RWPE2 (cell line): ENCODE results near the gene NWD2.

Source experiments
- ATAC-seq: fragments of 200-7000 bp; cut with Tn5 transposase; 3 replicates; pipeline ENCODE4 v1.9.1; 2021; ENCODE audit warnings: low read depth
- DNase-seq: peaks from one replicate; pipeline ENCODE4 v3.0.0-alpha.2; 2020; ENCODE audit warnings: low spot score
- H3K27ac ChIP-seq: fragments of 450-650 bp; 2 replicates; pipeline ENCODE4 v1.5.1; 2017; ENCODE audit warnings: mild to moderate bottlenecking; ENCODE audit not compliant: poor library complexity, severe bottlenecking
- H3K27me3 ChIP-seq: fragments of 250-450 bp; sonication (Bioruptor Pico); 2 replicates; pipeline ENCODE4 v1.5.1; 2021; ENCODE audit warnings: mild to moderate bottlenecking, moderate library complexity; ENCODE audit not compliant: insufficient read depth, poor library complexity, severe bottlenecking
- H3K36me3 ChIP-seq: fragments of 250-450 bp; sonication (Bioruptor Pico); 2 replicates; pipeline ENCODE4 v1.5.1; 2020; ENCODE audit warnings: low read depth, mild to moderate bottlenecking, moderate library complexity
- H3K4me1 ChIP-seq: fragments of 250-450 bp; sonication (Bioruptor Pico); 2 replicates; pipeline ENCODE4 v1.5.1; 2021; ENCODE audit warnings: mild to moderate bottlenecking, moderate library complexity; ENCODE audit not compliant: insufficient read depth, poor library complexity, severe bottlenecking
- H3K4me3 ChIP-seq: fragments of 250-450 bp; sonication (Bioruptor Pico); 2 replicates; pipeline ENCODE4 v1.5.1; 2021; ENCODE audit warnings: mild to moderate bottlenecking, moderate library complexity; ENCODE audit not compliant: severe bottlenecking
- H3K9me3 ChIP-seq: fragments of 250-450 bp; sonication (Bioruptor Pico); 2 replicates; pipeline ENCODE4 v1.5.1; 2021; ENCODE audit warnings: mild to moderate bottlenecking, moderate library complexity; ENCODE audit not compliant: severe bottlenecking
- CTCF ChIP-seq: fragments of 450-650 bp; IDR thresholded peaks from one replicate; pipeline ENCODE4 v1.5.1; 2017; ENCODE audit warnings: mild to moderate bottlenecking, moderate library complexity; ENCODE audit not compliant: poor library complexity, severe bottlenecking

NWD2 gene

DNA sequence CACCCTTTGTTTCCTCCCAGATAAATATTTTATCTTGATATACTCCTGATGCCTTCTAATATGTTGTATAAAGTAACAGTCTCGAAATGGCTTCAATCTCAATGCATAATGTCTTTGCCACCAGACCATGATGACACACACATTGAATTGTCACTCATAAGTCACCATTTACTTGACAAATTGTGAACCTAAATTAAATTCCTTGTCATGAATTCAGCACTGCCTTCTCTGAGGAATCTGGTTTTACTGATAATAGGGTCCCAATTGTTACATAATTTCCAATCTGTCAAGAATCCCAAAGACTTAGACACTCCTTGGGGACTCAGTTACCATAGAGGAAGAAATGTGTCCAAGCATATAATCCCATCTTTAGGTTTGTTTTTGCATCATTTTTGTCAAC is 82.3 kb downstream of the NWD2 start:
- H3K36me3 ChIP-seq: no peaks in the 10 kb centered on the region
- no peak for DNase-seq
- no peak overlapping the region for H3K4me3 ChIP-seq
- H3K4me1 ChIP-seq: no peaks in the 10 kb centered on the region
- no peak for ATAC-seq
- H3K27ac ChIP-seq: no peak overlapping the region
- no peaks in the 10 kb centered on the region for H3K27me3 ChIP-seq
- no peaks in the 10 kb centered on the region for H3K9me3 ChIP-seq
- TF ChIP-seq CTCF: no peak

DNA sequence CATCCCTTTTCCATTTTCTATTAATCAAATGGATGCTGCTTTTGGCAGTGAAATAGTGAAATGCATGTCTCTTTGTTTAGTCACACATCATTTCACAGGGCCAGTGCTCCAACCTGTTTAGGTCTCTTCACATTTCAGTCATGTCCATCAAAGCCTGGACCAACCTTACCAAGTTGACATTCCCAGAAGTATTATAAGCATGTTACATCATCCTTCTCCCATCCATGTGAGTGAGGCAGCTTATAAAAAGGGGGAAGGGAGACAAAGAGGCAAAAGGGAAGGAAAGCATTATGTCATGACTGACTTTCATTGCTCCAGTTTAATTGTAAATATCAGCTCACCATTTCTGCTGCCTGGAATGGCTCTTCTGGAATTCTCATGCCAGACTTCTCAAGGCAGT is 94.4 kb downstream of the NWD2 start:
- TF ChIP-seq CTCF: no peak
- H3K27ac ChIP-seq: no peak overlapping the region
- no peaks in the 10 kb centered on the region for H3K36me3 ChIP-seq
- H3K4me1 ChIP-seq: no peaks in the 10 kb centered on the region
- ATAC-seq: no peak
- H3K4me3 ChIP-seq: no peak overlapping the region
- DNase-seq: no peak
- no peaks in the 10 kb centered on the region for H3K9me3 ChIP-seq
- H3K27me3 ChIP-seq: no peaks in the 10 kb centered on the region

GRCh38 chr4:37358748-37359147 is 114.2 kb downstream of the NWD2 start:
- Histone ChIP-seq H3K9me3 (no peaks in the 10 kb centered on the region), H3K4me3 (no peak overlapping the region)
- ATAC-seq: no peak

DNA sequence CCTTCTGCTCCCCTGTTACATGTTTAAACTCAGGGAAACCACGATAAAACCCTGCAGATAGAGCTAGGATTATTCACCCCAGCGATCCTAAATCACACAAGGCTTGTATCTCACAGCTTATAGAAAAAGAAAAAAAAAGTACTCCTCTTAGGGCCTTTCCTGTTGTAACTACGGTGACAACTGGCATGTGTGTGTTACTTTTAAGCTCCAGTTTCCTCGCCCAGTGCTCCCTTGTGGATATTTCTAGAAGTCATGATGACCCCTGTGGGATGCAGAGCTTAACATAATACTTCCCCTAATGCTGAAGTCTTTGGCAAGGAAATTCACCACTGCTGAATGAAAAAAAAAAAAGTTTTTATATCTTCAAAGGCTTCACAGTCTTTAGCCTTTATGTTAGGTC is 114.7 kb downstream of the NWD2 start:
- H3K36me3 ChIP-seq: no peaks in the 10 kb centered on the region
- no peak for TF ChIP-seq CTCF
- no peak for ATAC-seq
- no peak for DNase-seq
- H3K27ac ChIP-seq: no peak overlapping the region
- no peak overlapping the region for H3K4me3 ChIP-seq
- H3K27me3 ChIP-seq: no peaks in the 10 kb centered on the region
- no peaks in the 10 kb centered on the region for H3K9me3 ChIP-seq
- H3K4me1 ChIP-seq: no peaks in the 10 kb centered on the region

More at GRCh38 chr4:37358748-37359147, 114.2 kb downstream of the NWD2 start:
- no peak for TF ChIP-seq CTCF
- Histone ChIP-seq H3K36me3 (no peaks in the 10 kb centered on the region), H3K4me1 (no peaks in the 10 kb centered on the region), H3K27me3 (no peaks in the 10 kb centered on the region), H3K27ac (no peak overlapping the region)
- DNase-seq: no peak

DNA sequence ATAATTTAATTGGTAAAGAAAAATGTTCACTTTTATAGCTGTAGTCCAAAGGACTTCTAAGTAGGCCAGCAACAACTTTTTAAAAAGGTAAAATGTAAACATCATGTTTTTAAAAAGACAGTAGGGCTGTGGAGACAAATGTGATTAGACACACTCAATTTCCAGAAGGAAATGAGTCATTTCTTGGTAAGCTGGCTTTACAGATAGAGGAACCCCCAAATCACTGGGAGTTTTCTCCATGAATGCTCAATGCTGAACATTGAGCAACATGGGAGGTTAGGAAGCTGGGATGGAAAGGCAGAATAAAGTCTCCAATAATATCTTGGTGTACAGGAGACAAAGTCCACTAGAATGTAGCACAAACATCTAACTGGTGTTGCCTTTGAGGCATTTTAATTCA is 121.3 kb downstream of the NWD2 start:
- no peak for TF ChIP-seq CTCF
- Histone ChIP-seq H3K27ac (no peak overlapping the region), H3K27me3 (no peaks in the 10 kb centered on the region), H3K36me3 (no peaks in the 10 kb centered on the region), H3K4me3 (no peak overlapping the region), H3K4me1 (no peaks in the 10 kb centered on the region), H3K9me3 (no peaks in the 10 kb centered on the region)
- ATAC-seq (no peak), DNase-seq (no peak)
